Sigmoid colon (tissue), 4 donors: Measurements from ENCODE around the gene DROSHA.

Experiments used
- CTCF ChIP-seq, 4 experiments: fragments of 450-650 bp in 3 of 4; fragments of 200-600 bp in 1 of 4; IDR thresholded peaks; one replicate each; pipeline ENCODE4 v1.5.1; 2016 to 2019; ENCODE audit warnings: antibody characterized with exemption in 4 of 4, mild to moderate bottlenecking in 3 of 4, moderate library complexity in 2 of 4
- EP300 ChIP-seq, 4 donors: sonication (generic); formaldehyde crosslinking; IDR thresholded peaks; one replicate each; pipeline ENCODE4 v1.6.1; 2017; ENCODE audit warnings: antibody characterized with exemption in 4 of 4
- POLR2A ChIP-seq, 2 donors: fragments of 450-650 bp; IDR thresholded peaks; one replicate each; pipeline ENCODE4 v1.6.1; 2016; ENCODE audit warnings: antibody characterized with exemption in 2 of 2, mild to moderate bottlenecking in 2 of 2, moderate library complexity in 2 of 2
- POLR2AphosphoS5 ChIP-seq, 4 donors: sonication (generic); formaldehyde crosslinking; IDR thresholded peaks; one replicate each; pipeline ENCODE4 v1.6.1; 2017; ENCODE audit warnings: antibody characterized with exemption in 4 of 4

- TF ChIP-seq POLR2AphosphoS5 (IDR thresholded peaks at IDR 0.05) = no peak
- no peak for TF ChIP-seq CTCF (IDR thresholded peaks at IDR 0.05)
- no peak for TF ChIP-seq POLR2A (IDR thresholded peaks at IDR 0.05)
- no peak for TF ChIP-seq EP300 (IDR thresholded peaks at IDR 0.05)
Measured at GRCh38 chr5:31415960-31416359, 115.9 kb downstream of the DROSHA start.
